ENCODE measurements around the gene MCF2L.

DNA sequence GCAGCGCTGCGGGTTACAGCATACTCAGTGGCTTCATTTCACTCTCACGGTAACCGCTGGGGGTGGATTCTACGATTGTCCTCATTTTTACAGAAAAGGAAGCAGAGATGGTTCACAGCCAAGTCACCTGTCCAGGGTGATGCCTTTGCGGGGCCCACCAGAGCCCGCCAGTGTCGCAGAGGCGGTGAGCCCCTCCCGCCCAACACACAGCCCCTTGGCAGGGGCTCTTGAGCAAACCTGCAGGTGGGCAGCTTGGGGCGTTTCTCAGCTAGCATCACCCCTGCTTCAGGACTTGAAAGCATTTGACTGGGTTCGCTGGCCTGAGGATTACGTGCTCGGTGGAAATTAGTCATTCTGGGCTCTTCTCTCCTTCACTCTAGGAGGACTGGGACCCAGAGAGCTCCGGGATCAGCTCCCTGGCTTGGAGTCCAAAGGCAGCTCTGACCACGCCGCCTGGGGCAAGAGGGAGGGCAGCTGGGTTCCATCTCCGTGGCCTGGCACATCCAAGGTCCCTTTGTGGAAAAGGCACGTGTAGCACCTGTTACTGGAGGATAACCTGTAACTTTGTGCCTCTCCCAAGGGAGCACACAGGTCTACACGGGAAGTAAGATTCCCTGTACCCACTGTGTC, 74.1 kb downstream of the MCF2L start:
- TF ChIP-seq, protein P1, sequence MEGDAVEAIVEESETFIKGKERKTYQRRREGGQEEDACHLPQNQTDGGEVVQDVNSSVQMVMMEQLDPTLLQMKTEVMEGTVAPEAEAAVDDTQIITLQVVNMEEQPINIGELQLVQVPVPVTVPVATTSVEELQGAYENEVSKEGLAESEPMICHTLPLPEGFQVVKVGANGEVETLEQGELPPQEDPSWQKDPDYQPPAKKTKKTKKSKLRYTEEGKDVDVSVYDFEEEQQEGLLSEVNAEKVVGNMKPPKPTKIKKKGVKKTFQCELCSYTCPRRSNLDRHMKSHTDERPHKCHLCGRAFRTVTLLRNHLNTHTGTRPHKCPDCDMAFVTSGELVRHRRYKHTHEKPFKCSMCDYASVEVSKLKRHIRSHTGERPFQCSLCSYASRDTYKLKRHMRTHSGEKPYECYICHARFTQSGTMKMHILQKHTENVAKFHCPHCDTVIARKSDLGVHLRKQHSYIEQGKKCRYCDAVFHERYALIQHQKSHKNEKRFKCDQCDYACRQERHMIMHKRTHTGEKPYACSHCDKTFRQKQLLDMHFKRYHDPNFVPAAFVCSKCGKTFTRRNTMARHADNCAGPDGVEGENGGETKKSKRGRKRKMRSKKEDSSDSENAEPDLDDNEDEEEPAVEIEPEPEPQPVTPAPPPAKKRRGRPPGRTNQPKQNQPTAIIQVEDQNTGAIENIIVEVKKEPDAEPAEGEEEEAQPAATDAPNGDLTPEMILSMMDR (IDR thresholded peaks at IDR 0.05; ENCODE audit: insufficient read depth, low read length) = no peak
- TF ChIP-seq POLR2AphosphoS5 (IDR thresholded peaks at IDR 0.05; ENCODE audit: low read depth) = no peak
- TF ChIP-seq, protein P2, sequence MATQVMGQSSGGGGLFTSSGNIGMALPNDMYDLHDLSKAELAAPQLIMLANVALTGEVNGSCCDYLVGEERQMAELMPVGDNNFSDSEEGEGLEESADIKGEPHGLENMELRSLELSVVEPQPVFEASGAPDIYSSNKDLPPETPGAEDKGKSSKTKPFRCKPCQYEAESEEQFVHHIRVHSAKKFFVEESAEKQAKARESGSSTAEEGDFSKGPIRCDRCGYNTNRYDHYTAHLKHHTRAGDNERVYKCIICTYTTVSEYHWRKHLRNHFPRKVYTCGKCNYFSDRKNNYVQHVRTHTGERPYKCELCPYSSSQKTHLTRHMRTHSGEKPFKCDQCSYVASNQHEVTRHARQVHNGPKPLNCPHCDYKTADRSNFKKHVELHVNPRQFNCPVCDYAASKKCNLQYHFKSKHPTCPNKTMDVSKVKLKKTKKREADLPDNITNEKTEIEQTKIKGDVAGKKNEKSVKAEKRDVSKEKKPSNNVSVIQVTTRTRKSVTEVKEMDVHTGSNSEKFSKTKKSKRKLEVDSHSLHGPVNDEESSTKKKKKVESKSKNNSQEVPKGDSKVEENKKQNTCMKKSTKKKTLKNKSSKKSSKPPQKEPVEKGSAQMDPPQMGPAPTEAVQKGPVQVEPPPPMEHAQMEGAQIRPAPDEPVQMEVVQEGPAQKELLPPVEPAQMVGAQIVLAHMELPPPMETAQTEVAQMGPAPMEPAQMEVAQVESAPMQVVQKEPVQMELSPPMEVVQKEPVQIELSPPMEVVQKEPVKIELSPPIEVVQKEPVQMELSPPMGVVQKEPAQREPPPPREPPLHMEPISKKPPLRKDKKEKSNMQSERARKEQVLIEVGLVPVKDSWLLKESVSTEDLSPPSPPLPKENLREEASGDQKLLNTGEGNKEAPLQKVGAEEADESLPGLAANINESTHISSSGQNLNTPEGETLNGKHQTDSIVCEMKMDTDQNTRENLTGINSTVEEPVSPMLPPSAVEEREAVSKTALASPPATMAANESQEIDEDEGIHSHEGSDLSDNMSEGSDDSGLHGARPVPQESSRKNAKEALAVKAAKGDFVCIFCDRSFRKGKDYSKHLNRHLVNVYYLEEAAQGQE (IDR thresholded peaks at IDR 0.05; ENCODE audit: insufficient replicate concordance, low read depth) = no peak
- TF ChIP-seq GABPA (IDR thresholded peaks at IDR 0.05; ENCODE audit: low read depth) = no peak
- TF ChIP-seq SPI1 (IDR thresholded peaks at IDR 0.05; ENCODE audit: borderline replicate concordance, low read depth) = no peak

All from HL-60 (cell line).